AG09309 (cell line): ENCODE measurements around the gene TRIM32.
"Not testable (repeated sequence)": the region's sequence is repeated elsewhere in the genome, so short reads cannot be mapped to it uniquely, and the experiment has no call there.

Source experiments
- DNase-seq: peaks from one replicate; pipeline ENCODE4 v3.0.0-alpha.2; 2010; ENCODE audit warnings: low read depth
- H3K4me3 ChIP-seq: 2 replicates; pipeline ENCODE4 v1.5.1; 2011; ENCODE audit warnings: mild to moderate bottlenecking, low read depth, low read length, moderate library complexity; ENCODE audit not compliant: control insufficient read depth
- CTCF ChIP-seq: IDR thresholded peaks from 2 replicates; pipeline ENCODE4 v1.5.1; 2011; ENCODE audit warnings: mild to moderate bottlenecking, low read depth, low read length, inconsistent platforms; ENCODE audit not compliant: insufficient read depth, control insufficient read depth; ENCODE audit errors: missing control alignments

TRIM32 gene

GRCh38 chr9:116688806-116689485, 1.8 kb downstream of the TRIM32 start:
- DNase-seq, result no peak
- peak overlapping the region; percentile 92; the same call in 1 of the 2 replicates for H3K4me3 ChIP-seq
- TF ChIP-seq CTCF, result no peak

- DNase-seq, result no peak
- no peak overlapping the region for H3K4me3 ChIP-seq
- no peak for TF ChIP-seq CTCF
Observed at GRCh38 chr9:116689486-116690032, 2.5 kb downstream of the TRIM32 start.

- not testable (repeated sequence) for H3K4me3 ChIP-seq, DNase-seq
Observed at GRCh38 chr9:116690805-116691204, 3.7 kb downstream of the TRIM32 start.

- TF ChIP-seq CTCF, result no peak
- H3K4me3 ChIP-seq, result no peak overlapping the region
- no peak for DNase-seq
Observed at GRCh38 chr9:116691607-116692006, 4.5 kb downstream of the TRIM32 start.

GRCh38 chr9:116692616-116693015, 5.5 kb downstream of the TRIM32 start:
- no peak overlapping the region for H3K4me3 ChIP-seq
- DNase-seq, result no peak
- TF ChIP-seq CTCF, result no peak

GRCh38 chr9:116693233-116693731, 6.2 kb downstream of the TRIM32 start:
- DNase-seq, result no peak
- H3K4me3 ChIP-seq, result no peak overlapping the region
- TF ChIP-seq CTCF, result no peak

GRCh38 chr9:116694785-116695291, 7.7 kb downstream of the TRIM32 start:
- H3K4me3 ChIP-seq, result no peak overlapping the region
- no peak for TF ChIP-seq CTCF
- DNase-seq, result no peak
